Colonic mucosa (tissue), 4 donors: ENCODE measurements around the gene COBL. TPM values are rescaled to one million over a fixed set of nuclear protein-coding genes. Genes with fewer than 3 reads are reported as not detected.

Source experiments
- DNase-seq: peaks from one replicate; pipeline ENCODE4 v3.0.0-alpha.2; 2020
- H3K27ac ChIP-seq: fragments of 200-600 bp; one replicate; pipeline ENCODE4 v1.8.0; 2021
- H3K27me3 ChIP-seq: fragments of 200-600 bp; one replicate; pipeline ENCODE4 v1.8.0; 2021
- H3K36me3 ChIP-seq: fragments of 200-600 bp; one replicate; pipeline ENCODE4 v1.8.0; 2021
- H3K4me1 ChIP-seq: fragments of 200-600 bp; one replicate; pipeline ENCODE4 v1.8.0; 2021; ENCODE audit warnings: mild to moderate bottlenecking
- H3K4me3 ChIP-seq: fragments of 200-600 bp; one replicate; pipeline ENCODE4 v1.8.0; 2021
- H3K9ac ChIP-seq, 2 donors: one replicate each; pipeline ENCODE4 v1.7.0; 2013; ENCODE audit warnings: control low read depth in 2 of 2, low read depth in 2 of 2, low read length in 2 of 2
- H3K9me3 ChIP-seq: fragments of 200-600 bp; one replicate; pipeline ENCODE4 v1.8.0; 2021
- CTCF ChIP-seq: fragments of 200-600 bp; IDR thresholded peaks from one replicate; pipeline ENCODE4 v1.8.0; 2022; ENCODE audit warnings: antibody characterized with exemption, mild to moderate bottlenecking
- intact Hi-C: fragments of 100-400 bp; cut with DNase I; formaldehyde crosslinking; loops from one replicate; pipeline ENCODE4 v1.14.1; 2022
- total RNA-seq, 2 donors: library from RNA; stranded (reverse); fragmentation: NEBNext Ultra II Directional in 1 of 2; extraction: Animal tissue kit (Norgen Biotek cat#: 25700) in 1 of 2; gene quantifications; one replicate each; pipeline ENCODE4 v1.2.1, GENCODE V29; 2021
- donor health status: healthy.
- donor health status: DM: no; HTN: no; CAD: no.
- donor health status: DM: no; HTN: no; CAD: no.

Gene COBL
- total RNA-seq, 2 donors from 2014 or later = 36.8 to 49.2 TPM

GRCh38 chr7:51165337-51165736 lies 151.3 kb downstream of the COBL start:
- no peaks in the 10 kb centered on the region for H3K4me1 ChIP-seq
- H3K27me3 ChIP-seq = no peaks in the 10 kb centered on the region
- H3K9me3 ChIP-seq = no peaks in the 10 kb centered on the region
- no peak overlapping the region for H3K4me3 ChIP-seq
- no peak overlapping the region for H3K27ac ChIP-seq
- no peak overlapping the region for H3K9ac ChIP-seq
- H3K36me3 ChIP-seq = no peaks in the 10 kb centered on the region
- intact Hi-C loops = no loop called here
- TF ChIP-seq CTCF = no peak
- no peak for DNase-seq

DNA sequence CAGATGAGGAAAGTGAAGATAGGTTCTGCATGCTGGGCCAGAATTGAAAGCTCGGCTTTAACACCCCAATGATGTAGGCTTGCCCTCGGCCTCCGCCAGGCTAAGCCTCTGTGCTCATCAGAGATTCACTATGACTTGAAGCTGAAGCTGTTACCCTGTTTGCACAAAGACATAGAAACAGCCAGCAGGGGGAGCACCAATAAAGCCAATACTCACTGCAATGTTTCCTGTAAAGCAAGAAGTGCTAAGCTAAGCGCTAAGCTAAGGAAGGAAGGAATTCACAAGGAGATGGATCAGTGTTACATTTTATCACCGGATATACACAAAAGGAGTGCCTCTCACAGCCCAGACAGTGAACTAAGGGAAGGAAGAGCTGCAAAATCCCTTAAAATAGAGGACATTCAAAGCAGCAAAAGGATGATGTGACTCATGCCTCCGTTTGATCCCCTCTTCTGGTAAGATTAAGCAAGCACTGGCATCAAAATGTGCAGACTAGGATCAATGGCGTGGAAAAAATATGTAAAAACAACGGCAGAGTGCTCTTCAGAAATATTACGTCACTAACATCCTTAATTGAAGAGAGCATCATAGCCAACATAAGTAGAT lies 153.8 kb downstream of the COBL start:
- H3K4me1 ChIP-seq = no peaks in the 10 kb centered on the region
- H3K4me3 ChIP-seq = no peak overlapping the region
- TF ChIP-seq CTCF = peak; percentile 74
- no peaks in the 10 kb centered on the region for H3K9me3 ChIP-seq
- no peaks in the 10 kb centered on the region for H3K36me3 ChIP-seq
- no peak overlapping the region for H3K27ac ChIP-seq
- peak; percentile 88 for DNase-seq
- intact Hi-C loops = loop anchor here (2.0 to 5.0 kb wide), 2 partner anchors 204 to 956 kb away; no protein-coding TSS in a partner anchor
- H3K27me3 ChIP-seq = no peaks in the 10 kb centered on the region
- no peak overlapping the region for H3K9ac ChIP-seq

DNA sequence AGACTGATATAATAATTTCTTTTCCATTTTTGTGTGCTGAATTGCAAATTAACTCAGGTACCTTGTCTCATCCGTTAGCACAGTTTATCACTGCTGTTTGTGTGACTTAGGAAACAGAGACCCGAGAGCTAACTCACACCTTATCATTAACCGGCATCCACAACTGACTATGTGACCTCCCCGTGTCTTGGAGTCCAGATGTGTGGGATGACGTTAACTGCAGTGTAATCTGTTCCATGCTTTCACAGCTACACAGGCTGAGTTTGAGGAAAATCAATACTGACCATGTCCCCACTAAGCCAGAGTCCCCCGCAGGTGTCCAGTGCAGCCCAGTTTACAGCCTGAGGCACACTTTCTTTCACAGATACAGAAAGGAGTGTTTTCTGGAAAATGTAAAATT lies 154.7 kb downstream of the COBL start:
- no peaks in the 10 kb centered on the region for H3K36me3 ChIP-seq
- intact Hi-C loops = loop anchor here (2.0 to 5.0 kb wide), 2 partner anchors 205 to 955 kb away; no protein-coding TSS in a partner anchor
- TF ChIP-seq CTCF = no peak
- H3K27ac ChIP-seq = no peak overlapping the region
- H3K27me3 ChIP-seq = no peaks in the 10 kb centered on the region
- no peak for DNase-seq
- H3K4me1 ChIP-seq = no peaks in the 10 kb centered on the region
- no peak overlapping the region for H3K9ac ChIP-seq
- H3K9me3 ChIP-seq = no peaks in the 10 kb centered on the region
- H3K4me3 ChIP-seq = no peak overlapping the region

DNA sequence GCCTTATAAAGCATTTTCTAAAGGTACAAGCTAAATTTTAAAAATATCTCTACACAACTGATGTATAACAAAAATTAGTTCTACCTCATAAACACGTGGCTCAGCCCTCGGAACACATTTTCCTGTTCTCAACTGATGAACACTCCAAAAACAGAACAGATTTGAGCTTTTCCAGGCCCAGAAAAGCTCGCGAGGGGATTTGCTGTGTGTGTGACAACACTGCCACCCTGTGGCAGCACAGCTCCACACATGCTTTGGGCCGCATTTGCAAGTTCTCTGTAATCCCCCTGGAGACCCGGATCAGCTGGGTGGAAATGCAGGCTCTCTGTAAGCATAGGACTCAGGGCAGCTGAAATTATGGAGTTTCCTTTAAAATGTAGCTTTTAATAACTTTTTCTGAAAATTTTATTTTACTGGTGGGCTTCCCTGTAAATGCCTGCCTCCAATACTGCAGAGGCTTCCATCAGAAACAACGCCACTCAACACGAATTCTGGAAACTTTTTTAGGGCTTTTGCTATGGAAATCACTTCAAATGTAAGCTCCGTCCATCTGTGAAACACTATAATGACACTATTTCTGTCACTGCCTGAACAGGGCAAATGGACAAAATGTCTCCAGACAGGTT lies 155.5 kb downstream of the COBL start:
- Histone ChIP-seq H3K9me3 (no peaks in the 10 kb centered on the region), H3K36me3 (no peaks in the 10 kb centered on the region), H3K27me3 (no peaks in the 10 kb centered on the region), H3K4me3 (no peak overlapping the region), H3K9ac (no peak overlapping the region), H3K27ac (no peak overlapping the region), H3K4me1 (no peaks in the 10 kb centered on the region)
- intact Hi-C loops = loop anchor here (5.0 kb wide), 1 partner anchor 954 kb away; no protein-coding TSS in a partner anchor
- DNase-seq = peak; percentile 55
- TF ChIP-seq CTCF = peak; percentile 94

- no peak for DNase-seq
- Histone ChIP-seq H3K4me3 (no peak overlapping the region), H3K9me3 (no peaks in the 10 kb centered on the region), H3K4me1 (no peaks in the 10 kb centered on the region), H3K9ac (no peak overlapping the region), H3K36me3 (no peaks in the 10 kb centered on the region), H3K27ac (no peak overlapping the region), H3K27me3 (no peaks in the 10 kb centered on the region)
- no peak for TF ChIP-seq CTCF
- intact Hi-C loops = loop anchor here (5.0 kb wide), 1 partner anchor 953 kb away; no protein-coding TSS in a partner anchor
These were observed 156.2 kb downstream of the COBL start for GRCh38 chr7:51160411-51160810.
